GM06990 (cell line): ENCODE measurements around the gene FBXL15.

Experiments used
- DNase-seq: peaks from one replicate; pipeline ENCODE4 v3.0.0-alpha.2; 2011; ENCODE audit not compliant: insufficient read length; ENCODE audit errors: extremely low read depth
- H3K27me3 ChIP-seq: replicated peaks from 2 replicates; pipeline ENCODE4 v1.6.0; 2011; ENCODE audit warnings: low read length; ENCODE audit not compliant: control insufficient read depth, insufficient read depth
- H3K36me3 ChIP-seq: 2 replicates; pipeline ENCODE4 v1.5.1; 2011; ENCODE audit warnings: low read length; ENCODE audit not compliant: control insufficient read depth, insufficient read depth
- H3K4me3 ChIP-seq: replicated peaks from 2 replicates; pipeline ENCODE4 v1.5.1; 2011; ENCODE audit warnings: low read depth, mild to moderate bottlenecking, control low read depth, low read length
- CTCF ChIP-seq: IDR thresholded peaks from 2 replicates; pipeline ENCODE4 v1.5.1; 2011; ENCODE audit warnings: low read length, control low read depth, mild to moderate bottlenecking, inconsistent platforms; ENCODE audit not compliant: insufficient read depth, poor library complexity, severe bottlenecking

Gene FBXL15

GRCh38 chr10:102407425-102408130 lies 13.1 kb upstream of the FBXL15 start:
- Histone ChIP-seq H3K27me3 (peaks cover 6% of the 10 kb centered on the region), H3K36me3 (peaks cover 7% of the 10 kb centered on the region), H3K4me3 (no peak overlapping the region)
- TF ChIP-seq CTCF, result no peak
- no peak for DNase-seq

GRCh38 chr10:102408131-102408727 lies 12.4 kb upstream of the FBXL15 start:
- Histone ChIP-seq H3K27me3 (peaks cover 6% of the 10 kb centered on the region), H3K4me3 (no peak overlapping the region)
- no peak for DNase-seq

GRCh38 chr10:102408728-102409603 lies 11.7 kb upstream of the FBXL15 start:
- peak overlapping the region; percentile 49 for H3K4me3 ChIP-seq
- H3K36me3 ChIP-seq, result no peaks in the 10 kb centered on the region
- no peak for DNase-seq
- H3K27me3 ChIP-seq, result peaks cover 6% of the 10 kb centered on the region
- TF ChIP-seq CTCF, result no peak

More at GRCh38 chr10:102408131-102408727, 12.4 kb upstream of the FBXL15 start:
- TF ChIP-seq CTCF, result no peak
- peaks cover 4% of the 10 kb centered on the region for H3K36me3 ChIP-seq

- no peak for DNase-seq
- H3K27me3 ChIP-seq, result peaks cover 6% of the 10 kb centered on the region
- no peak for TF ChIP-seq CTCF
- H3K4me3 ChIP-seq, result no peak overlapping the region
- H3K36me3 ChIP-seq, result no peaks in the 10 kb centered on the region
Observed at GRCh38 chr10:102409604-102410428, 10.8 kb upstream of the FBXL15 start.

- Histone ChIP-seq H3K36me3 (no peaks in the 10 kb centered on the region), H3K27me3 (peaks cover 6% of the 10 kb centered on the region), H3K4me3 (no peak overlapping the region)
- DNase-seq, result no peak
- TF ChIP-seq CTCF, result no peak
Observed at GRCh38 chr10:102410429-102411073, 10.1 kb upstream of the FBXL15 start.
